K562 (cell line): ENCODE data around the gene PPFIBP2. TPM values are rescaled to one million over a fixed set of nuclear protein-coding genes. Genes with fewer than 3 reads are reported as not detected.
"Not testable (repeated sequence)": the region's sequence is repeated elsewhere in the genome, so short reads cannot be mapped to it uniquely, and the experiment has no call there.

Source experiments
- ATAC-seq: fragments of 200-7000 bp; cut with Tn5 transposase; 3 replicates; pipeline ENCODE4 v1.9.1; 2020; ENCODE audit warnings: moderate library complexity
- BruUV-seq: library from RNA; stranded (reverse); fragments of 400-500 nt; replicated peaks from 2 replicates; lab custom pipeline; 2021; lab: Mats Ljungman, UMichigan
- CTCF ChIA-PET: fragments of 300-600 bp; formaldehyde crosslinking; extraction: SDS; loops from one replicate; lab custom pipeline; 2021; ENCODE audit warnings: low intra/inter-chr PET ratio; lab: Yijun Ruan, JAX
- POLR2A ChIA-PET: fragments of 300-600, 350-650 bp; sonication (Branson Sonifier 250); formaldehyde crosslinking; extraction: SDS; loops from one replicate; lab custom pipeline; 2021; ENCODE audit warnings: antibody characterized with exemption, inconsistent platforms; lab: Yijun Ruan, JAX
- DNase-seq, 4 experiments: peaks; one replicate each; pipeline versions ENCODE4 v3.0.0 to v3.0.0-alpha.2; 2011 to 2018; ENCODE audit warnings: low spot score in 3 of 4, mixed read lengths in 3 of 4; ENCODE audit errors: extremely low read depth in 1 of 4
- FAIRE-seq: peaks from 2 replicates; lab custom pipeline; 2011; peaks lifted over from hg19 to GRCh38; lab: Jason Lieb, UNC
- H2AFZ ChIP-seq: 2 replicates; pipeline ENCODE4 v1.6.0; 2011; ENCODE audit warnings: low read depth, low read length, control low read depth, inconsistent platforms
- H3K27ac ChIP-seq: fragments of 200-600 bp; 3 replicates; pipeline ENCODE4 v1.8.0; 2011; ENCODE audit warnings: low read depth, mild to moderate bottlenecking, control low read depth, inconsistent platforms, low read length, moderate library complexity, mixed read lengths; ENCODE audit errors: extremely low read depth
- H3K27me3 ChIP-seq, 2 experiments: fragments of 300-600 bp in 1 of 2; 2 replicates in 1 of 2; 3 replicates in 1 of 2; pipeline versions ENCODE4 v1.6.0 to v1.8.0; 2011; ENCODE audit warnings: inconsistent platforms in 2 of 2, low read length in 2 of 2, mild to moderate bottlenecking in 1 of 2, mixed read lengths in 1 of 2, moderate library complexity in 1 of 2; ENCODE audit not compliant: control insufficient read depth in 2 of 2, insufficient read depth in 2 of 2
- H3K36me3 ChIP-seq: fragments of 300-600 bp; 3 replicates; pipeline ENCODE4 v1.8.0; 2011; ENCODE audit warnings: mild to moderate bottlenecking, low read length, inconsistent platforms; ENCODE audit not compliant: control insufficient read depth, insufficient read depth
- H3K4me1 ChIP-seq, 2 experiments: fragments of 200-600 bp in 1 of 2; replicated peaks in 1 of 2; 2 replicates in 1 of 2; 3 replicates in 1 of 2; pipeline versions ENCODE4 v1.5.1 to v1.8.0; 2011; ENCODE audit warnings: inconsistent platforms in 2 of 2, low read length in 2 of 2, mild to moderate bottlenecking in 1 of 2, mixed read lengths in 1 of 2, moderate library complexity in 1 of 2; ENCODE audit not compliant: control insufficient read depth in 2 of 2, insufficient read depth in 2 of 2
- H3K4me2 ChIP-seq: 2 replicates; pipeline ENCODE4 v1.6.1; 2011; ENCODE audit warnings: low read length, control low read depth, inconsistent platforms, mixed read lengths; ENCODE audit not compliant: insufficient read depth
- H3K4me3 ChIP-seq: fragments of 200-600 bp; sonication (generic), shearing (Covaris generic); 2 replicates; pipeline ENCODE4 v1.5.1; 2016; ENCODE audit warnings: control low read depth, inconsistent platforms
- H3K79me2 ChIP-seq: fragments of 200-600 bp; 3 replicates; pipeline ENCODE4 v1.8.0; 2011; ENCODE audit warnings: low read length, inconsistent platforms; ENCODE audit not compliant: control insufficient read depth, insufficient read depth
- H3K9ac ChIP-seq, 2 experiments: 2 replicates each; pipeline versions ENCODE4 v1.6.0 to v1.6.1; 2011; ENCODE audit warnings: low read depth in 2 of 2, low read length in 2 of 2, control low read depth in 1 of 2, inconsistent platforms in 1 of 2, mild to moderate bottlenecking in 1 of 2, mixed read lengths in 1 of 2; ENCODE audit not compliant: insufficient read depth in 1 of 2
- H3K9me1 ChIP-seq: one replicate; pipeline ENCODE4 v1.6.0; 2011; ENCODE audit warnings: inconsistent platforms, mild to moderate bottlenecking, low read length, moderate library complexity; ENCODE audit not compliant: control insufficient read depth, insufficient read depth
- H3K9me3 ChIP-seq: replicated peaks from 2 replicates; pipeline ENCODE4 v1.5.1; 2011; ENCODE audit warnings: low read depth, low read length, inconsistent platforms; ENCODE audit not compliant: control insufficient read depth, insufficient read depth
- H4K20me1 ChIP-seq: replicated peaks from 2 replicates; pipeline ENCODE4 v1.6.1; 2011; ENCODE audit warnings: low read length, inconsistent platforms, mixed read lengths; ENCODE audit not compliant: control insufficient read depth, insufficient read depth
- ASH1L ChIP-seq: fragments of 450-650 bp; IDR thresholded peaks from 2 replicates; pipeline ENCODE4 v1.6.1; 2018; ENCODE audit warnings: borderline replicate concordance, mild to moderate bottlenecking, low read depth; ENCODE audit not compliant: partially characterized antibody
- MEF2D ChIP-seq: conservative IDR thresholded peaks from 2 replicates; pipeline ENCODE4 v1.6.1; 2016; ENCODE audit warnings: low read depth, missing genetic modification characterization, missing compliant biosample characterization
- NR2C1 ChIP-seq, 2 experiments: fragments of 450-650 bp; IDR thresholded peaks; 2 replicates each; pipeline ENCODE4 v1.6.1; 2017; ENCODE audit warnings: mild to moderate bottlenecking in 2 of 2, antibody characterized with exemption in 1 of 2, inconsistent platforms in 1 of 2, missing compliant biosample characterization in 1 of 2, missing genetic modification characterization in 1 of 2
- TAF7 ChIP-seq: fragments of 450-650 bp; IDR thresholded peaks from 2 replicates; pipeline ENCODE4 v1.6.1; 2016; ENCODE audit warnings: missing genetic modification characterization, missing compliant biosample characterization
- YY1 ChIP-seq, 3 experiments: IDR thresholded peaks; 2 replicates each; pipeline ENCODE4 v1.6.1; 2011; ENCODE audit warnings: low read length in 2 of 3, mild to moderate bottlenecking in 2 of 3, moderate library complexity in 2 of 3, borderline replicate concordance in 1 of 3, control low read depth in 1 of 3, low read depth in 1 of 3; ENCODE audit not compliant: insufficient read depth in 3 of 3, insufficient replicate concordance in 2 of 3, control insufficient read depth in 1 of 3, insufficient read length in 1 of 3; ENCODE audit errors: extremely low read depth in 1 of 3
- ZBTB11 ChIP-seq, 3 experiments: fragments of 200-800 bp in 1 of 3; fragments of 250-450 bp in 1 of 3; fragments of 450-650 bp in 1 of 3; sonication (Bioruptor Pico) in 1 of 3; sonication (Bioruptor generic) in 1 of 3; formaldehyde crosslinking in 1 of 3; IDR thresholded peaks; 2 replicates each; pipeline versions ENCODE4 v1.6.1 to v1.8.0; 2016 to 2022; ENCODE audit warnings: mild to moderate bottlenecking in 2 of 3, missing genetic modification characterization in 2 of 3, missing compliant biosample characterization in 1 of 3, moderate library complexity in 1 of 3
- WGBS: fragments of 100-300 bp; shearing (Covaris generic); methylation state at CpG from one replicate; pipeline ENCODE4 v1.1.6; 2016; ENCODE audit warnings: low coverage, mixed read lengths; ENCODE audit not compliant: insufficient coverage; ENCODE audit errors: missing lambda C conversion rate; 5-methylcytosine and 5-hydroxymethylcytosine counted together
- in situ Hi-C: fragments of 300-500 bp; cut with MboI; formaldehyde crosslinking; loops from 4 replicates; pipeline ENCODE4 v1.15.0; 2018; ENCODE audit warnings: inconsistent platforms, mixed read lengths
- intact Hi-C: fragments of 100-400 bp; cut with micrococcal nuclease; formaldehyde crosslinking; loops from 2 replicates; pipeline ENCODE4 v1.14.2; 2022
- polyA plus RNA-seq, 8 experiments: library from polyadenylated mRNA; depleted of rRNA in 4 of 8; stranded (reverse) in 5 of 8; unstranded in 3 of 8; fragments of >200 nt; fragmentation: Nextera tagmentation in 2 of 8; fragmentation: Illumina TruSeq in 1 of 8; extraction: Ambion mirVana in 2 of 8; extraction: Trizol in 1 of 8; gene quantifications; 2 replicates each; pipeline versions ENCODE4 v1.2.1 to v1.2.3, GENCODE V29; 2011 to 2014; ENCODE audit warnings: inconsistent platforms in 1 of 8, missing spikeins in 1 of 8
- total RNA-seq, 7 experiments: library from RNA; depleted of rRNA in 6 of 7; stranded (reverse); fragments of >200 nt in 6 of 7; fragmentation: Illumina TruSeq in 2 of 7; extraction: Trizol in 2 of 7; gene quantifications; 2 replicates each; pipeline versions ENCODE4 v1.2.1 to v1.2.3, GENCODE V29; 2011 to 2021; ENCODE audit warnings: low replicate concordance in 1 of 7

Gene PPFIBP2
- total and polyA plus RNA-seq, 9 of the 15 experiments (the other 6 are each of a cell fraction or from before 2014, with no cell fraction given), result 0.18 to 3.4 (median 1.2) TPM

- H3K27ac ChIP-seq, POLR2A ChIA-PET, H3K9me3 ChIP-seq, H3K9me1 ChIP-seq, H3K4me2 ChIP-seq, ATAC-seq, H2AFZ ChIP-seq, intact Hi-C loops, FAIRE-seq, in situ Hi-C loops, H4K20me1 ChIP-seq, H3K79me2 ChIP-seq, H3K4me3 ChIP-seq, DNase-seq, H3K36me3 ChIP-seq, H3K9ac ChIP-seq, BruUV-seq, CTCF ChIA-PET: not testable (repeated sequence)
- Histone ChIP-seq H3K4me1 (peaks cover 0 to 17% of the 10 kb centered on the region in 2 experiments; a peak in 3 of 5 replicates), H3K27me3 (peaks cover 4 to 47% of the 10 kb centered on the region in 2 experiments; a peak in 4 of 5 replicates)
- WGBS, result 15% methylated on average over 13 of the region's 13 CpGs
Observed at GRCh38 chr11:7517743-7518142, 3.9 kb downstream of the PPFIBP2 start.

GRCh38 chr11:7518811-7519562 is 5.2 kb downstream of the PPFIBP2 start:
- Histone ChIP-seq H3K9me3 (no peaks in the 10 kb centered on the region), H3K36me3 (no peaks in the 10 kb centered on the region), H3K4me3 (no peak overlapping the region), H4K20me1 (peaks cover 2% of the 10 kb centered on the region; the same call in 1 of the 2 replicates), H2AFZ (peak overlapping the region; percentile 11), H3K4me1 (peaks cover 0 to 4% of the 10 kb centered on the region in 2 experiments; a peak in 2 of 5 replicates), H3K9ac (no peak overlapping the region), H3K27me3 (peaks cover 7 to 55% of the 10 kb centered on the region in 2 experiments; a peak in 4 of 5 replicates), H3K9me1 (no peaks in the 10 kb centered on the region), H3K4me2 (peak overlapping the region; percentile 27; the same call in 1 of the 2 replicates), H3K79me2 (no peaks in the 10 kb centered on the region), H3K27ac (no peak overlapping the region)
- no peak for FAIRE-seq
- CTCF ChIA-PET, result no interaction called here
- POLR2A ChIA-PET, result no interaction called here
- 8% methylated on average over 22 of the region's 23 CpGs for WGBS
- no peak for ATAC-seq
- DNase-seq, result peak in 1 of 4 experiments; percentile 5
- intact Hi-C loops, result no loop called here
- in situ Hi-C loops, result no loop called here
- no TSS peak for BruUV-seq
- TF ChIP-seq MEF2D (tag), result peak; percentile 72
- TF ChIP-seq YY1 (IDR thresholded peaks at IDR 0.05; ENCODE audit: borderline replicate concordance in 1 of 3, control insufficient read depth in 1 of 3, extremely low read depth in 1 of 3, insufficient read depth in 3 of 3, insufficient read length in 1 of 3, insufficient replicate concordance in 2 of 3, low read depth in 1 of 3, low read length in 2 of 3), result peak in 1 of 3 experiments; percentile 55
- no peak for TF ChIP-seq ASH1L
- TF ChIP-seq TAF7 (tag), result peak; percentile 56; the same call in 1 of the 2 replicates
- TF ChIP-seq NR2C1 (IDR thresholded peaks at IDR 0.05), result no peak
- no peak for TF ChIP-seq NR2C1 (tag; IDR thresholded peaks at IDR 0.05)
- TF ChIP-seq ZBTB11 (CRISPR knock-in tag; IDR thresholded peaks at IDR 0.05), result 0 out of 6 replicates have a peak, but pooled peaks of 1 of the 3 experiments have one; percentile 15
